ENCODE measurements around the gene TNFSF15. TPM values are rescaled to one million over a fixed set of nuclear protein-coding genes. Genes with fewer than 3 reads are reported as not detected.

The TNFSF15 gene
- 0.22 TPM in 1 of 2 replicates, not detected in the other for total RNA-seq

GRCh38 chr9:114805670-114806525 is at the start of gene TNFSF15:
Gene TNFSF15, minus strand, starts transcription at chr9:114806039. Its CDS starts 27 bp downstream, at chr9:114806012.

Other genes starting within 250 kb of the TNFSF15 start
- gene ATP6V1G1, start 218.3 kb downstream of the TNFSF15 start, total RNA-seq = 114 and 128 TPM in 2 replicates
- 9.8 and 11.9 TPM in 2 replicates for gene TMEM268, start 194.7 kb downstream of the TNFSF15 start, total RNA-seq
- not detected in 2 replicates for gene TEX53, start 148.2 kb downstream of the TNFSF15 start, total RNA-seq
- not detected in 2 replicates for gene TEX48, start 123.8 kb downstream of the TNFSF15 start, total RNA-seq
- gene TNFSF8, start 124.6 kb upstream of the TNFSF15 start, total RNA-seq = not detected in 2 replicates